Muscle layer of duodenum (tissue), 2 donors: Measurements from ENCODE around the gene ELFN2.

Experiments used
- H3K27ac ChIP-seq: one replicate; pipeline ENCODE4 v1.7.0; 2013; ENCODE audit warnings: mild to moderate bottlenecking, low read length
- H3K27me3 ChIP-seq: one replicate; pipeline ENCODE4 v1.7.0; 2013; ENCODE audit warnings: low read depth, mild to moderate bottlenecking, control low read depth, low read length
- H3K36me3 ChIP-seq, 2 donors: one replicate each; pipeline ENCODE4 v1.7.0; 2013; ENCODE audit warnings: low read length in 2 of 2, control low read depth in 1 of 2, mild to moderate bottlenecking in 1 of 2; ENCODE audit not compliant: insufficient read depth in 2 of 2, control insufficient read depth in 1 of 2
- H3K4me1 ChIP-seq, 2 donors: one replicate each; pipeline ENCODE4 v1.7.0; 2013; ENCODE audit warnings: low read length in 2 of 2, mild to moderate bottlenecking in 2 of 2, control low read depth in 1 of 2, moderate library complexity in 1 of 2; ENCODE audit not compliant: insufficient read depth in 2 of 2, control insufficient read depth in 1 of 2
- H3K4me3 ChIP-seq, 2 donors: one replicate each; pipeline ENCODE4 v1.7.0; 2013; ENCODE audit warnings: low read length in 2 of 2, low read depth in 1 of 2, mild to moderate bottlenecking in 1 of 2
- H3K9me3 ChIP-seq, 2 donors: one replicate each; pipeline ENCODE4 v1.7.0; 2013; ENCODE audit warnings: low read length in 2 of 2, control low read depth in 1 of 2, mild to moderate bottlenecking in 1 of 2; ENCODE audit not compliant: control insufficient read depth in 1 of 2
- donor health status: healthy.

Gene ELFN2

DNA sequence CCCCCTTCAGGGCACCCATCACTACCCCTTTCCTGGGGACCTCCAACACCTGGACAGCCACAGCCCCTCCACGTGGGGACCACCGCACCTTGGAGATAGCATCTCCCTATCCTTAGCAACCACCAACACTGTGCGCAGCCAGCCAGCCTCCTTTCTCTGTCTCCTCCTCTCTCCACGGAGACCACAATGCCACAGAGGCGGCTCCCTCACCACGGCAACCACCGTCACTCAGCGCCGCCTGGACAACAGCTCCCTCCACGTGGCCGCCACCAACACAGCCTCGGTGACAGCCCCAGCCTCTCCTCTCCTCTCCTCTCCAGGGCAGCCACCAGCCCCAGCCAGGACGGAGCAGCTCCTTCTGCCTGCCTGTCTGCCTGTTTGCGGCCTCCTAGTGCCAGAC lies 10.5 kb downstream of the ELFN2 start:
- Histone ChIP-seq H3K27ac (no peak overlapping the region), H3K36me3 (no peaks in the 10 kb centered on the region), H3K9me3 (no peaks in the 10 kb centered on the region), H3K4me1 (peaks cover 0 to 17% of the 10 kb centered on the region in 2 donors), H3K4me3 (no peak overlapping the region), H3K27me3 (peaks cover 31% of the 10 kb centered on the region)

DNA sequence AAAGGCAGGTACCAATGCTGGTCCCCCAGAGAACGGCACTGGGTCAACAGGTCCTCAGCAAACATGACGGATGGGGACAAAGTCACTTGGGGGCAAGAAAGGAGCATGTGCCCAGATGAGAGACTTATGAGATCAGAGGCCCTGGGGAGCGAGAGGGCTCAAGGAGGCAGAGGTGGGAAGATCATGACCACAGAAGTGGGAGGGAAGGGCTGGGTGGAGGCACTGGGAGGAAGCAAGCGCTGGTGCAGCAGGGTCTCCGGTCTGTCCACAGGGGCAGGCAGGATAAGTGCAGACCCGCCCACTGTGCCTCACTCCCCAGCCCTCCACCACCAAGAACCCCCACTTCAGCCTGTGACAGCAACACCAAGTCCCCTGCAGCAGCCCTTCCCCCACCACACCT lies 10.9 kb downstream of the ELFN2 start:
- Histone ChIP-seq H3K36me3 (no peaks in the 10 kb centered on the region), H3K9me3 (no peaks in the 10 kb centered on the region), H3K27me3 (peaks cover 27% of the 10 kb centered on the region), H3K27ac (no peak overlapping the region), H3K4me3 (no peak overlapping the region), H3K4me1 (peaks cover 0 to 17% of the 10 kb centered on the region in 2 donors)

DNA sequence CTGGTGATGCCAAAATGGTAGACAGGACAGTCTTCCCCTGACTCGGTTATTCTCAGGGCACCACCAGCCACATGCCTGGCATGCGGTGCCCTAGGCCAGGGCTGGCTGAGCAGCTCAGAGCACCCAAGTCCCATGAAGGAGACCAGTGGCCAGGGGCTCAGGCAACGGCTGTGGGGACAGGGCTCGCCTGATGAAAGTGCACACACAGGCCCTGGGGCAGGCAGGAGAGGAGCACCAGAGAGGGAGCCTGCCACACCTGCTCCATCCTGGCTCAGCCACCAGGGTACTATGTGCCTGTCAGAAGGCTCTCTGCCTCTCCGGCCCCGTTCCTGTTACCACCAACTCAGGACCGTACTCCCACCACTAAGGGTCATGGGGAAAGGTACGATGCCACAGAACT lies 12.1 kb downstream of the ELFN2 start:
- peaks cover 15% of the 10 kb centered on the region for H3K27me3 ChIP-seq
- H3K27ac ChIP-seq = no peak overlapping the region
- no peaks in the 10 kb centered on the region for H3K9me3 ChIP-seq
- no peak overlapping the region for H3K4me3 ChIP-seq
- peaks cover 0 to 10% of the 10 kb centered on the region in 2 donors for H3K4me1 ChIP-seq
- no peaks in the 10 kb centered on the region for H3K36me3 ChIP-seq

DNA sequence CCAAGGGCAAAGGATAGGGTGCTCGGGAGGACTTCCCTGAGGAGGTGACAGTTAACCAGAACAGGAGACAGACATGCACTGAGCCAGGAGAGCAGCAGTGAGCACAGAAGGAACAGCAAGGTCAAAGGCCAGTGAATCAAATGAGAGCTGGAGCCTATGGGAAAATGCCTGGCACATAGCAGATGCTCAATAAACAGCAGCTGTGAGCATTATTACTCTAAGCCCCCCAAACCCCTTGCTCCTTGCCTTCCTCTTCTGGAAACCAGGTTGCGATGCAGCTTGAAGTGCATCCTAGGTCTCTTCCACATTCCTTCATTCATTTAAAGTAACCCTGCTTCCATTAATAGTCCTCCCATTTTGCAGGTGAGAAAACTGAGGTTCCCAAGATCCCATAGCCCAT lies 13.0 kb downstream of the ELFN2 start:
- H3K27ac ChIP-seq = no peak overlapping the region
- H3K4me3 ChIP-seq = no peak overlapping the region
- H3K4me1 ChIP-seq = peaks cover 0 to 1% of the 10 kb centered on the region in 2 donors
- H3K9me3 ChIP-seq = no peaks in the 10 kb centered on the region
- peaks cover 12% of the 10 kb centered on the region for H3K27me3 ChIP-seq
- H3K36me3 ChIP-seq = no peaks in the 10 kb centered on the region

DNA sequence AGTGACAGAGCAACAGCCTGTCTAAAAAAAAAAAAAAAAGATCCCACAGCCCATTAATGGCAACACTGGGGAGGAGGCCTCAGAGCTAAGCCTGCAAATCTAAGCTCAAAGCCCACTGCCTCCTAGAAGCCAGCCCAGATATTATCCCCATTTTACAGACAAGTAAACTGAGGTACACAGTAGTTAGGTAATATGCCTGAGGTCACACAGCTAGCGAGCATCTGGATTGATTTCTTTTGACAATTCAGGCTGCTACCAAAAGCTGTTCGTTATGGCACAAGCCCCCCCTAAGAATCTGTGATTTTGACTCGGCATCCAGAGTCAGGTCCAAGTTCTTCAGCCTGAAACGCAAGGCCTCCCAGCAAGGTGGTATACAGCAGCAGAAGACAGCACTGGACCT lies 13.7 kb downstream of the ELFN2 start:
- no peaks in the 10 kb centered on the region for H3K9me3 ChIP-seq
- peaks cover 6% of the 10 kb centered on the region for H3K27me3 ChIP-seq
- H3K36me3 ChIP-seq = no peaks in the 10 kb centered on the region
- no peak overlapping the region for H3K4me3 ChIP-seq
- no peak overlapping the region for H3K27ac ChIP-seq
- no peaks in the 10 kb centered on the region for H3K4me1 ChIP-seq

DNA sequence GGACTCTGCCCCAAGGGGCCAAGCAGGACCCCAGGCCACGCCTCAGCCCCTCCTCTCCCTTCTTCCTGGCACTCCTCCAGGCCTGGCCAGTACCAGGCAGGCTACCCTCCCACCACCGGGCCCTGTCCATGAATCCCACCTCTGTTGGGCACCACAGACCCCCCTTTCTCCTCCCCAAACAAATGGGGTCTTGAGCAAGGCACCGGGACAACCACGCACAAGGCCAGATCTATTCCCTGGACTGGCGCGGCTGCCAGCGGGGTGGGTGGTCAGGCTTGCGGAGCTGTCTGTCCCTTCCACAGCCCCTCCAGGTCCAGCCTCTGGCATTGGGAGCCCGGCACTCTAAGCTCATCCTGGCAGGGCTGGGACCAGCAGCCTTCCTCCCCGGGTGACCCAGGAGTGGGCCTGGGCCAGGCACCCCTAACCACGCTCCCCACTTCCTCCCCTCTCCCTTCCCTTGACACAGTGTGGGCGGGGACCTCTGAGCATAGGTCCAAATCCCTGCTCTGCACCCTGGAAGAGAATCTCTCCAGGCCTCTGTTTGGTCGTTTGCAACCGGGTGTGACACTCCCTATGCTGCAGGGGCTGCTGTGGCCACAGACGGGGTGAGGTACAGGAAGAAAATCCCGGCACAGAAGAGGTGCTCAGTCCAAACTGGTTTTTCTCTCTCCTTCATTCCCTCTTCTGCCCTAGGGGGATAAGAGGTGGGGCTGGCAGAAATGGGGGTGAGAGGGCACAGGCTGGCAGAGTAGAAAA lies 14.6 kb downstream of the ELFN2 start:
- no peaks in the 10 kb centered on the region for H3K36me3 ChIP-seq
- no peak overlapping the region for H3K27ac ChIP-seq
- no peaks in the 10 kb centered on the region for H3K9me3 ChIP-seq
- H3K4me1 ChIP-seq = no peaks in the 10 kb centered on the region
- no peak overlapping the region for H3K4me3 ChIP-seq
- H3K27me3 ChIP-seq = no peaks in the 10 kb centered on the region

DNA sequence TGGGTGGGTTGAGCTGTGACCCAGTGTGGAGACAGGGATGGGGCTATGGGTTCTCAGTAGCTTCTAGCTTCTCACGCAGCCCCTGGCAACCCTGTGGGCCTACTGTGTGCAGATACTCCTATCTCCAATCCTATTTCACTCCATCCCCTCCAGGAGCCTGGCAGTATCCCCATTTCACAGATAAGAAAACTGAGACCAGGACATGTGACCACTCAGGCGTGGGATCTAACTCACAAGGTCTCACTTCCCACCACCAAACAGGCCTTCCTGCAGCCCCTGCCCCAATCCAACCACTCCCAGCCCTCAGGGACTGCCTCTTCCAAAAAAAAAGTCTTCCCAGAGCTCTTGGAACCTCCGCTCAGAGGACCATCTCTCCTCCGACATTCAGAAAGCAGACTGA lies 15.6 kb downstream of the ELFN2 start:
- Histone ChIP-seq H3K27ac (no peak overlapping the region), H3K4me3 (no peak overlapping the region), H3K9me3 (no peaks in the 10 kb centered on the region), H3K27me3 (no peaks in the 10 kb centered on the region), H3K36me3 (no peaks in the 10 kb centered on the region), H3K4me1 (no peaks in the 10 kb centered on the region)

DNA sequence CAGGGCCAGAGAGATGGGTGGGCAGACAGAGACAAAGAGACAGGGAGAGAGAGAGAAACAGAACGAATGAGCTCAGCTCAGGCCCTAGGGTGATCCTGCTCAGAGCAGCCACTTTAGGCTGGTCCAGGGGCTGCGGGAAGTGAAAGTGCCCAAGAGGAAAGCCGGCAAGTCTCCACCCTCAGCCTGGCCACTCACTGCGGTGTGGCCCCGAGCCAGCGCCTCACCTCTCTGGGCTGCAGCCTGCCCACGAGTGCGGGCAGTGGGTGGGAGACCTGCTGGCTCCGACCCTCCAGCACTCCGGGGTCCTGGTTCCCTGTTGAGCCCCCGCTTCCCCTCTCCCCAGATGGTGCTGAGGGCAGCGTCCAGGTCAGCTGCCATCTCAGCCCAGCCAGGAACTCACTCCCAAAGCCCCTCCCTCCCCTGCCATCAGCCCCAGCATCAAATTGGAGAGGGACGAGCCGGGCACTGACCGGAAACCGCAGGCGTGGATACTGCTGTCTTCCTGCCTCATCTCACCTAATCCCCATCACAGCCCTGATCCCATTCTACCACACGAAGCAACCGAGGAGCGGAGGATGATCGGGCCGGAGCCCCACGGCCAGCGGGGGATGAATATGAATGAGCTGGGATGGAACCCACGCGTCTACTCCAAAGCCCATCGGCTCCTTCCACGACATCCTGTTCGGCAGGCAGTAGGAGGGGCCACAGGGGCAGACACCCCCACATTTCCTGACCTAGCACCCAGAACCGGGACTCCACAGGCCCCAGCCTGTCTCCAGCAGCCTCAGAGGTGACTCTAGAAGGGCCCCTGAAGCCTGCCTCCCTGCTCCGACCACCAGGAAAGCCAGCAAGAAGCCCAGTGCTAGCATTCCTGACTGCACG lies 16.9 kb downstream of the ELFN2 start:
- no peak overlapping the region for H3K4me3 ChIP-seq
- H3K27me3 ChIP-seq = no peaks in the 10 kb centered on the region
- no peak overlapping the region for H3K27ac ChIP-seq
- no peaks in the 10 kb centered on the region for H3K36me3 ChIP-seq
- no peaks in the 10 kb centered on the region for H3K9me3 ChIP-seq
- H3K4me1 ChIP-seq = no peaks in the 10 kb centered on the region

DNA sequence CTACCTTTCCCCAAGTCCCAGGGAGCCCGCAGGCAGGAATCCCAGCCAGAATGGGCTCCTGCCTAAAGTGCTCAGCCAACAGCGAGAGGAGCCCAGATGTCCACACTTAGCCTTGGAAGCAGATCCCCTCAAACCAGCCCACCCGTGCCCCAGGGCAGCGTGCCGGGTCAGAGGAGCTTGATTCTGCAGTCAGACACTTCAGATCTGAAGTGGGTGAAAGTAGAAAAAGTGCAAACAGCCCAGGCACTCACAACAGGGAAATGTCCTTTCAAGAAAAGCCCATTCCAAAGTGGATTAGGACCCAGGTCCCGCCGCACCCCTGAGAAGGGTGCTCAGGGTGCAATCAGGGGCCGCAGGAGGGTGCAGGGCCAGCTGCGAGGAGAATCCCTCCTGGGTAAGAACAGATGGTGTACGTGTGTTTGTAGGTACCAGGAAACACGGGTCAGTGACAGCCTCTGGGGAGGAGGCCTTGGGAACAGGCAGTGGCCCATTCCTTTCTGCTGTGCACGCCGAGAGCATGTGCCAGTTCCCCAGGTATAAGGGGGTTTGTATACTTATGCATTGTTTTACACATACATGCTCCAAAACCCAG lies 17.7 kb downstream of the ELFN2 start:
- Histone ChIP-seq H3K4me3 (no peak overlapping the region), H3K27me3 (no peaks in the 10 kb centered on the region), H3K27ac (no peak overlapping the region), H3K9me3 (no peaks in the 10 kb centered on the region), H3K4me1 (no peaks in the 10 kb centered on the region), H3K36me3 (no peaks in the 10 kb centered on the region)

DNA sequence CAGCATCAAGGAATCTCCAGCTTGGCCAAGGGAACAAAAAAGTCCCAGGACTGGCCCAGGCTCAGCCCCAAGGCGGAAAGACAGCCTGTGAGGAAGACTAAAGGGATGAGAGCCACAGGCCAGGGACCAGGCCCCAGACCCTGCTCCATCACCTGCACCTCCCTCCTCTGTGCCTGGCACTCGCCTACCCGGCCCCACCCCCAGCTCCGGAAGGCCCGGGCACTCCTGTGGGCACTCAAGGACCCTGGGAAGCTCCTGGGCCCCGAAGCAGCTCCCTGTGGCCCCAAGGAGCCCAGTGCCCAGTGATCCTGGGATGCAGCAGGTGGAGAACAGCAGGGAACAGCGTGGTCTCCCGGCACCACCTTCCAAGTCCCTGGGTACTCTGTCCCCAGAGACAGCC lies 18.2 kb downstream of the ELFN2 start:
- no peaks in the 10 kb centered on the region for H3K4me1 ChIP-seq
- H3K27me3 ChIP-seq = no peaks in the 10 kb centered on the region
- H3K27ac ChIP-seq = no peak overlapping the region
- no peak overlapping the region for H3K4me3 ChIP-seq
- H3K9me3 ChIP-seq = no peaks in the 10 kb centered on the region
- no peaks in the 10 kb centered on the region for H3K36me3 ChIP-seq

DNA sequence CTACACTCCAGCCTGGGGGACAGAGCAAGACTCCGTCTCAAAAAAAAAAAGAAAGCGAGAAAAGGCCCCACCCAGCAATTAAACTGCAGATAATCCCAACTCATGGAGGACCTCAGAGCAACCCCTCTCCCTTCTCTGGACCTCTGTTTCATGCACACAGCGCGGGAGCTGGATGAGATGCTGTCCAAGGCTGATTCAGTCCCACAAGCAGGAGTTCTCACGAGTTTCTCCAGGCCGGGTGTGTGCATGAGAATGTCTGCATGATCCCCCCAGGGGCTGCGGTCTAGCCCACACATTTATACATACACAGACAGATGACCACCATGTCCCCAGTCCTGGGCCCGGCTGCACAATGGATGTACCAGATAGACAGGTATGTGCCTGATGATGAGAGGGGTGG lies 19.4 kb downstream of the ELFN2 start:
- no peak overlapping the region for H3K27ac ChIP-seq
- H3K36me3 ChIP-seq = no peaks in the 10 kb centered on the region
- H3K4me3 ChIP-seq = no peak overlapping the region
- no peaks in the 10 kb centered on the region for H3K9me3 ChIP-seq
- H3K27me3 ChIP-seq = no peaks in the 10 kb centered on the region
- no peaks in the 10 kb centered on the region for H3K4me1 ChIP-seq
